Stimulated activated naive CD4-positive, alpha-beta T cell treated with Interleukin-2 at 50 U/mL for 16 hours (primary cell): Measurements from ENCODE around the gene TAF13.
"Not testable (repeated sequence)": the region's sequence is repeated elsewhere in the genome, so short reads cannot be mapped to it uniquely, and the experiment has no call there.

ENCODE experiments used
- DNase-seq: peaks from one replicate; lab custom pipeline; 2025; lab: John Stamatoyannopoulos, UW

Gene TAF13

DNA sequence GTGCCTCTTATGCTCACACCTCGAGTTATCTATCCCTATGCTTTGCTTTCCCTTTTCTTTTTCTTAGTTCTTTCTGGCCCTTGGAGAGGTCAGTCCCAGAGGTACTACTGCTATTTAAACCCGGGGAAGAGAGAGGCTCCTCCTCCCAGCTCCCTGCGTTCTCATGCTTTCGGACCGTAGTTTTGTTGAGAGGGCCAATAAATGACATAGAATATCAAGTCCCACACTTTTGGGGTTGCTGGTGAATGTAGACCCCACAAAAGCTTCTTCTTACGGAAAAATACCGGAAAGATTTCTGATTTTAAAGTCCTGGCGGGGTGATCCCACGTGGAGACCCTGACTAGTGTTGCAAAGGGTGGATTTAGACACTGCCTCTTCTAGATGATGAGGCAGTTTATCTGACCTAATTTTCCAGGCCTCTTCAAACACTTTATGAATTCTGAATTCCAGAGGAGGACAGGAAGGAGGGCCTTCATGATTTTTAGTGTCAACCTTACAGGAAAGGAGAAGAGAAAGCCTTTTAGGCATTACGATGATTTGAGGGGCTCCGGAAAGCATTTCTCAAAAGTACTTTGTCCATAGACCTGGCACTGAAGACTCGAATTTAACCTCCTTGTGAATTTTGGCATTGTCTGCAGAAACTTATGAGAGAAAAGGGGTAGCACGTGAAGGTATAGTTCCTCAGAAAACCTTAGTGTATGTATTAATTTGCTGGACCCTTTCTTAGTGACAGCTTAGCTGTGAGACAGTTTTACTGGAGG is 15.5 kb upstream of the TAF13 start:
- no peak for DNase-seq

DNA sequence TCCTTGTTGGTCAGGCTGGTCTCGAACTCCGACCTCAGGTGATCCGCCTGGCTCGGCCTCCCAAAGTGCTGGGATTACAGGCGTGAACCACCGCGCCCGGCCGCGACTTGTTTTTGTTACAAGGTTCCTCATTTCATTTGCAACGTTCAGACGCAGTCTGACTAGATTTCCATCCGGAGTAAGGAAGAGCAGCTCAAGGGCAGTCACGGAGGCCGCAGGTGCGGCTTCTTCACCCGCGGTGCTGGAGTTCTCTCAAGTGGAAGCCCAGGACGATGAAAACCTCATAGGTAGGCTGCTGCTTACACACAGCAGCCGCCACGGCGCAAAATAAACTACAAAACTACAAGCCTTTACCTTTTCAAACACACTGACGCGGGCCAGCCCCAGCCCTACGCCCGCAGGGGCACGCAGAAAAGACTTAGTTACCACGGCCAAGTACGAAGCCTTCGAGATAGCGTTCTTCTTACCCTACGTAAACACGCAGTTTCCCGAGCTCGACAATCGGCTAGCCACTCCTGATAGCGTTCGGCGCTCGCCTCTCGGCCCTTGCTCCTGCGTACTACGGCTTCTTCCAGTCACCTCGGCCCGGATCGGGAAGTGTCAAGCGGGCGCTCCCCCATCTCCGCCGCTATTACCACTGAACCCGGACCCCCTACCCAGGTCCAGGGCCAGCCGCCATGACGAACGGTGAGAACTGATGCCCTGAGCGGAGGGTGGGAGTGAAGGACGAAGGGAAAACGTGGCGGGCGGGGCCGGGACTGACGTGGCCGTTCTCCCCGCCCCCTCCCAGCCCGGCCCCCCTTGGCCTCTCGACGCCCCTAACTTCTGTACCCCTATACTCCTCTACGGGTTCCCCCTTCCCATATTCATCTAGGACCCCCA is 14.6 kb upstream of the TAF13 start, which contains the start of gene TMEM167B:
TSS of gene TMEM167B (plus strand) at position 569 of the 882 bp plus-strand sequence. CDS start at position 678, 109 bp downstream.
- peak; percentile 86 for DNase-seq

DNA sequence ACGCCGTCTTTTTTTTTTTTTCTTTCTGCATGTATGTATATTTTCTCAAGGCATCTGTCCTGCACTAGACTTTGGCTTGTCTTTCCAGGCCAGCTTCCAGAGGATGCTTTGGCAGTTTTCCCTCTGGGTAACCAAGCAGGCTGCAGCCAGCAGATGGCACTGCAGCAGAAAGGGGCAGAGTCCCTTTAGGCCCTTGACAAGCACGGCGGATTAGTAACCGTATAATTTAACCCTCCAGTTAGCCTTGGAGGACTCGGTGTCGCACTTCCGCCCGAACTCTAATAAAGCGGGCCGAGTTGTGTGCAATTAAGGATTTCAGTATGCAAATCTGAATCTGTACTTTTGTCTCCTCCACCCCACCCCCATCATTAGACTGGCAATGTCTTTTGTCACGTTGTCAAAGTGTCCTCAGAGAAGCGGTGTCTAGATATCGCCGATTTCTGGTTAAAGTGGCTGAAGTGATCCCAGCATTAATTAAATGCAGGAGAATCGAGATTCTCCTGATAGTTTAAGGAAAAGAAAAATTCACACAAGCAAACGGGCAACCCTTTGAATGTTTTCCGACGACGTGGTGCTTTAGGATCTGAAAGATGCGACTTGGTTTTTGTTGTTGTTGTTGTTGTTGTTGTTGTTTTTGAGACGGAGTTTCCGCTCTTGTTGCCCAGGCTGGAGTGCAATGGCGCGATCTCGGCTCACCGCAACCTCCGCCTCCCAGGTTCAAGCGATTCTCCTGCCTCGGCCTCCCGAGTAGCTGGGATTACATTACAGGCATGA is 13.6 kb upstream of the TAF13 start:
- DNase-seq, result peak; percentile 19

DNA sequence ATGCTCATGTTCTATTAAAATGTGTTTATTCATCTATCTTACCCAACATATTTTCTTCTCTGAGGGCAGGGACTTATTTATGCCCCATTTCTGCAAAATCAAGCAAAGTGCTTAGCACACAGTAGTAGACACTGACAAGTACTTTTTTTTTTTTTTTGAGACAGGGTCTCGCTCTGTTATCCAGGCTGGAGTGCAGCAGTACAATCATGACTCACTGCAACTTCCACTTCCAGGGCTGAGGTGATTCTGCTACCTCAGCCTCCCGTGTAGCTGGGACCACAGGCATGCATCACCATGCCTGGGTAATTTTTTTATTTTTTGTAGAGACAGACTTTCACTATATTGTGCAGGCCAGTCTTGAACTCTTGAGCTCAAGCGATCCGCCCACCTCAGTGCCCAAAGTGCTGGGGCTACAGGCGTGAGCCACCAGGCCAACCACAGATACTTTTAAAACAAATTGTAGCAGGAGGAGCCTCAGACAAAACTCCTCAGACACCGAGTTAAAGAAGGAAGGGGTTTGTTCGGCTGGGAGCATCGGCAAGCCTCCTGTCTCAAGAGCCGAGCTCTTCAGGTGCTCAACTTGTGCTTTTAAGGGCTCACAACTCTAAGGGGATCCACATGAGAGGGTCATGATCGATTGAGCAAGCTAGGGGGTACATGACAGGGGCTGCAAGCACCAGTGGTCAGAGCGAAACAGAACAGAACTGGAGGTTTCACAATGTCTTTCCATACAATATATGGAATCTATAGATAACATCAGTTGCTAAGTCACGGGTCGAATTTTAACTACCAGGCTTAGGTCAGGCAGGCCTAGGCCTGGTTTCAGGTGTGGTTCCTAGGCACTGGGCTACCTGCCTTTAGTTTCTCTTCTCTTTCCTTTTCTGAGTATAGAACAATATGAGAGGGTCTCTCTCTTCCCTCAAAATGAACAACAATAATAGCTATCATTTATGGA is 9.0 kb upstream of the TAF13 start:
- DNase-seq, result no peak

DNA sequence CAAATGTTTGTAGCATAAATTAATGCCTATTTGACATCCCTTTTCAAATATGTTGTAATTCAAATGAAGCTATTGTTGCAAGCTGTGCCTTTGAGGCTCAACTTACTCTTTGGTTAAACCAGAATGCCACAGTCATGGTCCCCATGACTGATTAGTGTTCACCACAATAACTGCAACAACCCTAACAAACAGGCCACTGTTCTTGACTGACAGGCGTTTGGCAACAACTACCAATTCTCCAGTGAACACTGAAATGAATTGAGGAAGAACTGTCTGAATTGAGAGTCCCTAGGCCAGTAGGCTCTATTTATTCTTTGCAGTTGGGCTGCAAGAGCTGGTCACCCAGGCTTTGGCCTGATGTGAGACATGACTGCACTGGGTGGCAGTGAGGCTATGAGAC is 8.1 kb upstream of the TAF13 start:
- no peak for DNase-seq

DNA sequence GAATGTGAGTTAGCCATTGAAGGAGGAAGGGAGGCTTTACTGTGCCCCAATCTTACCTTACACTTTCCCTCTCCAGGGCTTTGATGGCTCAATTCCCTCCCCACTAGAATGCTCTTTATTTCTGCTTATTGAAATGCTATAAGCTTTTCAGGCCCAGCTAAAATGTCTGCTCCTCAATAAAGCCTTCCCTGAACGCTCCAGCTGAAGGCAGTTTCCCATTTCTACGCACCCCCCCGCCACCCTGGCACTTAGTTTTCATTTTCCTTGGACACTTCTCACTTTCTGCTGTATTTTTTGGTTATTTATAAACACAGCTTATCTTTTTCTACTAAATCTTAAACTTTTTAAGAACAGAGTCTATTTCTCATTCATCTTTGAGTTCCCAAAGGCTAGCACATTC is 7.7 kb upstream of the TAF13 start:
- DNase-seq, result no peak

DNA sequence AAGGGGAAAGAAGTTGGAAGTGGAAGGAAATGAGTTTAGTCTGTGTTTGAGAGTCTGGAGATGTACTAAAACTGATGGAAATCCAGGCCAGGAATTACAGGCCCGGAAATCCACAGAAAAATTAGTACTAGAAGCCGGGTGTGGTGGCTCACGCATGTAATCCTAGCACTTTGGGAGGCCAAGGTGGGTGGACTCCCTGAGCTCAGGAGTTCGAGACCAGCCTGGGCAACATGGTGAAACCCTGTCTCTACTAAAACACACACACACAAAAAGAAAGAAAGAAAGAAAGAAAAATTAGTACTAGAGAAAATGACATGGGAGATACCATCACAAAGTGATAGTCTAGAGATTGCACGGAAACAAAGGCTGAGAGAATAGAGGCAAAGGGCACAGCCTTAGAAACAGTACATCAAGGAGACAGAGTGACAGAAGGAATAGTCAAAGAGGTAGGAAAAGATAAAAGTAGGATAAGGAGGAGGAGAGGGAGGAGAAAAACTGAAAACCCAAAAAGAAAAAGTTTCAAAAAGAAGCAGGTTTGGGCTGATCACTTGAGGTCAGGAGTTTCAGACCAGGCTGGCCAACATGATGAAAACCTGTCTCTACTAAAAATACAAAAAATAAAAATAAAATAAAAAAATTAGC is 4.8 kb upstream of the TAF13 start:
- no peak for DNase-seq

DNA sequence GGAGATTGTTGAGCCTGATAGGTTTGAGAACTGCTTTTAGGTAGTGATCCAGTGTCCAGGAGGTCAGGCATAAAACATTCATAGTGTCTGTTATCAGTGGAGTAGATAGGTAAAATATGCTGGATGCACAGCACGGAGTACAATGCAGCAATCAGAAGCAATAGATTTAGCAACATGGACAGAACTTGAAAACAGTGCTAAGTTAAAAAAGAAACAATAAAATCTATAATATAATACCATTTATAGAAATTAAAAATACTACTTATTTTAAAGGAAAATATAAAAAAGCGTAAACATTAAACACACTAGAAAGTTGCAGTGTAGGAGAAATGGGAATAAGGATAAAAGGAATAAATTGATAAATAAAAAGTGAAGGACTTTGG is 3.4 kb upstream of the TAF13 start:
- DNase-seq, result no peak

DNA sequence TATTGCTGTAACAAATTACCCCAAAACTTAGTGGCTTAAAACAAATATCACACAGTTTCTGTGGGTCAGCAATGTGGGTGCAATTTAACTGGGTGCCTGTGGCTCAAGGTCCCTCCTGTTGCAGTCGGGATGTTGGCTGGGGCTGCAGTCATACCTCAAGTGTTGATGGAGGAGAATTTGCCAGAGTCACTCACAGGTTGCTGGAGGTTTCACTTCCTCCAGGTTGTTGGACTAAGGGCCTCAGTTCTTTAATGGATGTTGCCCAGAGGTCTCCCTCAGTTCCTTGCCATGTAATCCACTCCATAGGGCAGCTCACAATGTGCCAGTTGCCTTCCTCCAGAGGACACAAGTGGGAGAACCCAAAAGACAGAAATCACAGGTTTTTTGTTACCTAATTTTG is 2.5 kb upstream of the TAF13 start:
- DNase-seq, result no peak

DNA sequence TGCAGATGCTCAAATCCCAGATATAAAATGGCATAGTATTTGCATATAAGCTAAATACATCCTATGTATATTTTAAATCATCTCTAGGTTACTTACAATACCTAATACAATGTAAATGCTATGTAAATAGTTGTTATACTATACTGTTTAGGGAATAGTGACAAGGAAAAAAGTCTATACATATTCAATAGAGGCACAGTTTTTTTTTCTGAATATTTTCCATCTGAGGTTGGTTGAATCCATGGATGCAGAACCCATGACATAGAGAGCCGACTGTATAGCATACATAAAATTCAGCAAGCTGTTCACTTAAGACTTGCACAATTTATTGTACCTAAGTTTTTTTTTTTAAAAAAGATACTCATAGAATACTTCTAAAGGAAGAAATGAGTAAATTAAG is 6.5 kb downstream of the TAF13 start:
- no peak for DNase-seq

DNA sequence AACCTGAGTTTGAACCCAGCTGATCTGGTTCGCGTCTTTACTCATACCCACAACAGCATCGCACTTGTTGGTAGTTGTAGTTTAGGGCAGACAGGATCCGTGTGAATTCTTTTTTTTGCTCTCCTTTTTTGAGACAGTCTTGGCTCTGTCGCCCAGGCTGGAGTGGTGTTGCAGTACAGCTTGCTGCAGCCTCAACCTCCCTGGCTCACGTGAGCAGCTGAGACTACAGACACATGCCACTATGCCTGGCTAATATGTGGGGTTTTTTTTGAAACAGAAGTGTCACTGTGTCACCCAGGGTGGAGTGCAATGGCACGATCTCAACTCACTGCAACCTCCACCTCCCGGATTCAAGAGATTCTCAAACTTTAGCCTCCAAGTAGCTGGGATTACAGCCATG is 7.9 kb downstream of the TAF13 start:
- DNase-seq, result no peak

DNA sequence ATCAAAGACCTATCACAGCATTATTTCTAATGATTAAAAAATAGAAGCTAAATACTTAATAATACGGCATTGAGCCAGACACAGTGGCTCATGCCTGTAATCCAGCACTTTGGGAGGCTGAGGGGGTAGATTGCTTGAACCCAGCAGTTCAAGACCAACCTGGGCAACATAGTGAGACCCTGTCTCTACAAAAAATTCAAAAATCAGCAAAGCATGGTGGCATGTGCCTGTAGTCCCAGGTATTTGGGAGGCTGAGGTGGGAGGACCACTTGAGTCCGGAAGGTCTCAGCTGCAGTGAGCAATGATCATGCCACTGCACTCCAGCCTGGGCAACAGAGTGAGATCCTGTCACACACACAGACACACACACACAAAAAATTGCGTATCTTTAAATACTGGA is 10.7 kb downstream of the TAF13 start:
- no peak for DNase-seq

DNA sequence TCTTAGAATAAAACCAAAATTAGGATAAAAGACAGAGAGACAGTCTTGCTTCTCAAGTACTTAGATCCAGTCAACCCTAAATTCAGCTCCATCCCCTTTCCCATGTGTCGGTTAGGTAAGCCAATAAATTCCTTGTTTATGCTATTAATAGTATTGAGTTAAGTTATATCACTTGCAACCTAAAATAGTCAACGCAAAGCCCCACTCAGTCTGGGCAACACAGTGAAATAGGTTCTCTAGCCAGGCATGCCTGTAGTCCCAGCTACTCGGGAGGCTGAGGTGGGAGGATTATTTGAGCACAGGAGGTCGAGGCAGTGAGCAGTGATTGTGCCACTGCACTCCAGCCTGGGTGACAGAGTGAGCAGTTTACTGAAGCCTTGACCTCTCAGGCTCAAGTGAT is 14.6 kb downstream of the TAF13 start:
- DNase-seq, result no peak

DNA sequence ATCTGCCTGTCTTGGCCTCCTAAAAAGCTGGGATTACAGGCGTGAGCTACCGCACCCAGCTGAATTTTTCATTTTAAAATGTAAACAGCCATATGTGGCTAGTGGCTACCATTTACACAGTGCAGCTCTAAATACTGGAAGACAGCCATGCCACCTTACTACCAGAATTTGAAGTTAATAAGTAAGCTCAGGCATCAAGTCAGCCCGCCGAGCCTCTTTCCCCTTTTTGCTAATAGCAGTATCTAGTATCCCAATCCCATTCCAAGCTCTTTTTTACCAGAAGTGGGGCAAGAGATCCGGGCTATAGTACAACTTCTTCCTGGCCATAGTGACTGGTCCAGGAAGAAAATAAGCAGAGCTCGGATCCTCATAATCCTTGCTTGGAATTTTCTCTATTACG is 15.1 kb downstream of the TAF13 start:
- no peak for DNase-seq

DNA sequence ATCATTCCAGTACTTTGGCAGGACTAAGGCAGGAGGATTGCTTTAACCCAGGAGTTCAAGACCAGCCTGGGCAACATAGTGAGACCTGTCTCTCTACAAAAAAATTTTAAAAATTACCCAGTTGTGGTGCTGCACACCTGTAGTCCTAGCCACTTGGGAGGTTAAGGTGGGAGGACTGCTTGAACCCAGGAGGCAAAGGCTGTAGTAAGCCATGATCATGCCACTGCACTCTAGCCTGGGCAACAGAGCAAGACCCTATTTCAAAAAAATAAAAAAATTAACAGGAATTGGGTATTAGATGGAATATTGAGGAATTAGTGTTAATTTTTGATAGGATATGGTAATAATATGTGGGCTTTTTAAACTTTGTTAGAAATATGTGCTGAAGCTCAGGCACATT is 16.8 kb downstream of the TAF13 start:
- DNase-seq, result no peak

DNA sequence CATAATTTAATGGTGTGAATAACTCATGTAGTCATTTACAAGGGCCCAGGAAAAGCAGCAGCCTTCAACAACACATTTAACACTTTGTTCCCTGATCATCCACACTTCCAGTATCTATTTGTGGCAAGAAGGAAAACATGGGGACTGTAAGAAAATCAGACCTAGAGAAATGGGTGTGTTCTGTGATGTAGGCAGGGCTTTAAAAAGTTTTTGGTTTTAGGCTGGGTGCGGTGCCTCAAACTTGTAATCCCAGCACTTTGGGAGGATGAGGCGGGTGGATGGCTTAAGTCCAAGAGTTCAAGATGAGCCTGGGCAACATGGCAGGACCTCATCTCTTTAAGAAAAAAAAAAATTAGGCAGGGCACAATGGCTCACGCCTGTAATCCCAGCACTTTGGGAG is 19.7 kb downstream of the TAF13 start:
- DNase-seq, result no peak

DNA sequence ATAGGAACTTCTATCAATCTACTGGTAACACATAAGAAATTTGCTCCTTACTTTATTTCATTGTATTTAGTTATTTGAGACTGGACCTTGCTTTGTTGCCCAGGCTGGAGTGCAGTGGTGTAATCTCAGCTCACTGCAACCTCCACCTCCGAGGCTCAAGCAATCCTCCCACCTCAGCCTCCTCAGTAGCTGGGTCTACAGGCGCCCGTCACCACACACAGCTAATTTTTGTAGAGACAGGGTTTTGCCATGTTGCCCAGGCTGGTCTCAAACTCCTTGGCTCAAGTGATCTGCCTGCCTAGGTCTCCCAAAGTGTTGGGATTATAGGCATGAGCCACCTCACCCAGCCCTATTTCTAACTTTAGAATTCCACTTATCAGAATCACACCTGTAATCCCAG is 23.7 kb downstream of the TAF13 start:
- DNase-seq, result not testable (repeated sequence)

DNA sequence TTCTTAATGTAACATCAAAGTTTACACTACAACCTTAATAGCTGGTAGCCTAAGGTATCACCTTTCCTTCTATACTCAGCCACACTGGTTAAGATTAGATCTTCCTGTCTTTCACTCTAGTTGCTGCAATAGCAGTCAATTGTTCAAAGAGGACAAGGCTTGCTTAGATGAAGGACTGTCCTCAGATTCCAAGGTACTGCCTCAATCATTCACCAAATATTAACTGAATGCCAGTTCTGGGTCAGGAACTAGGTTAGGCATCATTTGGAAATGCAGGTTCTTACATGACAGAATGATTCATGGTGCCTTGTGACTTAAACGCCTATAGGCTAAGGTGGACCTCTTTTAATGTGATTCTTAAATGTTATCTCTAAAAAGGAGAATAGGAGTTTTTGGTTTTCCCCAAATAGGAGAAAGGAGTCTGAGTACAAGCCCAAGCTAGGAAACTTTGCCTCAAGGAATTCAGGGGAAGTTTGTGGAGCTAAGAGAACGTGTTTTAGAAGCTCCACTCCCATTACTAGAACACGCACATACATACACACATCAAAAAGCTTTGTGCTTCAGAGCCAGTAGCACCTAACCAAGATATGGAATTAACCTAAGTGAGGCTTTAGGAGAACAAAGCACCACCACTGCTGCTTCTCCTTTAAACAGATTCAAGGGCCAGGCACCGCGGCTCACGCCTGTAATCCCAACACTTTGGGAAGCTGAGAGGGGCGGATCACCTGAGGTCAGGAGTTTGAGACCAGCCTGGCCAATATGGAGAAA is 25.4 kb downstream of the TAF13 start:
- no peak for DNase-seq

DNA sequence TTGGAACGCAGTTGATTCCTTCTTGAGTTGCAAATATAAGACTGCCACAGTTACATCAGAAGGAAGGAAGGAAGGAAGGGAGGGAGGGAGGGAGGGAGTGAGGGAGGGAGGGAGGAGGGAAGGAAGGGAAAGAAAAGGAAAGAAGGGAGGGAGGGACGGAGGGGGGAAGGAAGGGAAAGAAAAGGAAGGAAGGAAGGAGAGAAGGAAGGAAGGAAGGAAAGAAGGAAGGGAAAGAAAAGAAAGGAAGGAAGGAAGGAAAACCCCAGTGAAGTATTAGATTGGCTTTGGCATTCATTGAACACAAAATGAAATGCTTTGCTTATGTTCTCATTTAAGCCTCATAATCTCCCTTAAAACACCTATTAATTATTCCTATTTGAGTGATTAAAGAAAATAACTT is 27.5 kb downstream of the TAF13 start:
- DNase-seq, result no peak

DNA sequence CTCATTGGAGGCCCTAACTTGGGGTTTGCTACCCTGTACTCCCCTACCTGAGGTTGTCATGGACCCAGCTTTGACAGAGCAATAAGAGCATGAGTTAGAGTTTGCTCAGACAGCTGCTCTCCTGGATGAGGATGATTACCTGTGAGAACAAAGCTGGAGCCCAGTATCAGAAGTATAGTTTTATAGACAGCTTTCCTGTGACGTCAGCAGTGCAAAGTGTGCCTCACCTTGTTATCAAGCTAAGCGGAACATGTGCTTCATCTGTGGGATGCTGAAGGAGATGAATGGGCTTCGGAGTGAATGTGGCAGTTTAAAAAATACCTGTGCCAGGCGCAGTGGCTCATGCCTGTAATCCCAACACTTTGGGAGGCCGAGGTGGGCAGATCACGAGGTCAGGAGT is 28.5 kb downstream of the TAF13 start:
- no peak for DNase-seq
